Measurements from ENCODE around the gene DDX39A.

DDX39A gene

GRCh38 chr19:14361824-14362223 is 57.3 kb downstream of the DDX39A start:
- DNase-seq, result no peak

All from 8988T (cell line).